OCI-LY7 (cell line): ENCODE measurements around the gene CD59.

Experiments used
- CTCF ChIP-seq: fragments of 200-600 bp; sonication (generic); conservative IDR thresholded peaks from 2 replicates; pipeline ENCODE4 v1.5.1; 2014; ENCODE audit warnings: mild to moderate bottlenecking, antibody characterized with exemption, low read length, moderate library complexity, mixed read lengths
- EZH2phosphoT487 ChIP-seq: fragments of 200-600 bp; sonication (generic); IDR thresholded peaks from 2 replicates; pipeline ENCODE4 v1.6.1; 2018; ENCODE audit warnings: low read depth, borderline replicate concordance, mild to moderate bottlenecking, mixed run types, antibody characterized with exemption, low read length, moderate library complexity, mixed read lengths

GRCh38 chr11:33725496-33725895, 10.7 kb downstream of the CD59 start:
- TF ChIP-seq CTCF: no peak
- TF ChIP-seq EZH2phosphoT487: no peak
